Pancreas (tissue), 10 donors: Measurements from ENCODE around the gene FAM53B. TPM values are rescaled to one million over a fixed set of nuclear protein-coding genes. Genes with fewer than 3 reads are reported as not detected.

ENCODE experiments used
- ATAC-seq, 4 donors: fragments of 200-7000 bp; cut with Tn5 transposase; one replicate each; pipeline versions ENCODE4 v1.8.0 to v1.9.1; 2020; ENCODE audit warnings: mild to moderate bottlenecking in 4 of 4, moderate library complexity in 4 of 4
- DNase-seq, 6 donors: peaks; one replicate each; pipeline ENCODE4 v3.0.0-alpha.2; 2020
- FAIRE-seq: peaks from 2 replicates; lab custom pipeline; 2012; peaks lifted over from hg19 to GRCh38; lab: Jason Lieb, UNC
- H3K27ac ChIP-seq, 4 donors: fragments of 200-600 bp; sonication (generic); 1 replicate in 3 of 4; 2 replicates in 1 of 4; pipeline versions ENCODE4 v1.5.0 to v1.8.0; 2020
- H3K27me3 ChIP-seq, 4 donors: fragments of 200-600 bp; one replicate each; pipeline ENCODE4 v1.8.0; 2021
- H3K36me3 ChIP-seq, 3 donors: fragments of 200-600 bp; sonication (generic) in 1 of 3; one replicate each; pipeline versions ENCODE4 v1.5.0 to v1.8.0; 2020 to 2021
- H3K4me1 ChIP-seq, 3 donors: fragments of 200-600 bp; one replicate each; pipeline ENCODE4 v1.8.0; 2021
- H3K4me3 ChIP-seq, 4 donors: fragments of 200-600 bp; sonication (generic) in 2 of 4; one replicate each; pipeline versions ENCODE4 v1.5.0 to v1.8.0; 2020 to 2021
- H3K9me3 ChIP-seq, 4 donors: fragments of 200-600 bp; one replicate each; pipeline ENCODE4 v1.8.0; 2021
- CTCF ChIP-seq, 4 donors: fragments of 200-600 bp; sonication (generic) in 3 of 4; IDR thresholded peaks; one replicate each; pipeline versions ENCODE4 v1.5.0 to v1.8.0; 2021; ENCODE audit warnings: antibody characterized with exemption in 4 of 4
- WGBS, 2 donors: extraction: QIAGEN DNeasy Blood & Tissue Kit; methylation state at CpG; one replicate each; pipeline ENCODE4 v1.1.7; 2013; 5-methylcytosine and 5-hydroxymethylcytosine counted together
- intact Hi-C, 3 donors: fragments of 100-400 bp; cut with DNase I; formaldehyde crosslinking; loops; one replicate each; pipeline versions ENCODE4 v1.11.1 to v1.14.2; 2022
- polyA plus RNA-seq, 2 donors: library from polyadenylated mRNA; stranded (reverse); fragments of 200-250 nt; gene quantifications; one replicate each; pipeline ENCODE4 v1.2.3, GENCODE V29; 2013
- total RNA-seq, 6 donors: library from RNA; stranded (reverse); fragmentation: NEBNext Ultra II Directional in 4 of 6; extraction: Animal tissue kit (Norgen Biotek cat#: 25700) in 4 of 6; gene quantifications; one replicate each; pipeline versions ENCODE4 v1.2.1 to v1.2.4, GENCODE V29; 2021 to 2023
- donor health status: healthy with polysubstance abuse.
- donor health status: DM: no; HTN: no; CAD: no; lungs with moderate emphysema.
- donor health status: DM: no; HTN: no; CAD: no.
- donor health status: control.
- donor health status: control.
- donor health status: Bipolar disorder and iron deficiency.
- donor health status: DM: yes; HTN: yes; CAD: no.
- donor health status: DM: no; HTN: no; CAD: no.
- donor health status: DM: no; HTN: no; CAD: no.
- donor health status: DM: yes; HTN: yes; CAD: no.

FAM53B gene
- total and polyA plus RNA-seq, 8 donors = 5.3 to 16.4 (median 8.5) TPM

- H3K4me1 ChIP-seq = no peaks in the 10 kb centered on the region
- ATAC-seq (peak; percentile 39 to 71 (median 54)), DNase-seq (no peak)
Observed at GRCh38 chr10:124619195-124619594, 125.0 kb downstream of the FAM53B start.

GRCh38 chr10:124618470-124619073, 125.6 kb downstream of the FAM53B start:
- no peaks in the 10 kb centered on the region for H3K9me3 ChIP-seq
- H3K36me3 ChIP-seq = no peaks in the 10 kb centered on the region
- H3K4me3 ChIP-seq = no peak overlapping the region
- no peak for TF ChIP-seq CTCF (IDR thresholded peaks at IDR 0.05)
- 92 to 94% methylated on average over 18 of the region's 18 CpGs for WGBS, 2 donors
- FAIRE-seq (no peak), DNase-seq (no peak), ATAC-seq (no peak)
- no peak overlapping the region for H3K27ac ChIP-seq
- intact Hi-C loops = no loop called here
- no peaks in the 10 kb centered on the region for H3K27me3 ChIP-seq
- no peaks in the 10 kb centered on the region for H3K4me1 ChIP-seq

More at GRCh38 chr10:124619195-124619594, 125.0 kb downstream of the FAM53B start:
- no peaks in the 10 kb centered on the region for H3K27me3 ChIP-seq
- no peak for FAIRE-seq
- no peak overlapping the region for H3K27ac ChIP-seq
- intact Hi-C loops = no loop called here
- no peaks in the 10 kb centered on the region for H3K9me3 ChIP-seq
- 57 to 75% methylated on average over 9 of the region's 9 CpGs for WGBS, 2 donors
- TF ChIP-seq CTCF (IDR thresholded peaks at IDR 0.05) = no peak
- H3K36me3 ChIP-seq = no peaks in the 10 kb centered on the region
- no peak overlapping the region for H3K4me3 ChIP-seq

GRCh38 chr10:124616836-124617130, 127.4 kb downstream of the FAM53B start:
- H3K9me3 ChIP-seq = no peaks in the 10 kb centered on the region
- no peaks in the 10 kb centered on the region for H3K36me3 ChIP-seq
- no peak overlapping the region for H3K4me3 ChIP-seq
- intact Hi-C loops = no loop called here
- ATAC-seq = no peak
- H3K27ac ChIP-seq = no peak overlapping the region
- WGBS, 2 donors = 87 to 91% methylated on average over 4 of the region's 4 CpGs
- DNase-seq = no peak
- no peak for TF ChIP-seq CTCF (IDR thresholded peaks at IDR 0.05)
- no peaks in the 10 kb centered on the region for H3K4me1 ChIP-seq
- H3K27me3 ChIP-seq = no peaks in the 10 kb centered on the region
- FAIRE-seq = no peak

GRCh38 chr10:124616040-124616835, 127.9 kb downstream of the FAM53B start:
- H3K27me3 ChIP-seq = no peaks in the 10 kb centered on the region
- no peak overlapping the region for H3K4me3 ChIP-seq
- no peak for TF ChIP-seq CTCF (IDR thresholded peaks at IDR 0.05)
- H3K9me3 ChIP-seq = no peaks in the 10 kb centered on the region
- 91 to 92% methylated on average over 30 of the region's 30 CpGs for WGBS, 2 donors
- DNase-seq = no peak
- no peak for FAIRE-seq
- no peaks in the 10 kb centered on the region for H3K4me1 ChIP-seq
- H3K36me3 ChIP-seq = no peaks in the 10 kb centered on the region
- intact Hi-C loops = no loop called here
- no peak overlapping the region for H3K27ac ChIP-seq
- ATAC-seq = no peak

GRCh38 chr10:124615259-124615658, 128.9 kb downstream of the FAM53B start:
- Histone ChIP-seq H3K4me1 (no peaks in the 10 kb centered on the region), H3K36me3 (no peaks in the 10 kb centered on the region), H3K27ac (no peak overlapping the region), H3K4me3 (no peak overlapping the region), H3K27me3 (no peaks in the 10 kb centered on the region), H3K9me3 (no peaks in the 10 kb centered on the region)
- WGBS, 2 donors = 97% methylated on average over 32 to 34 of the region's 34 CpGs
- no peak for TF ChIP-seq CTCF (IDR thresholded peaks at IDR 0.05)
- intact Hi-C loops = no loop called here
- no peak for FAIRE-seq
- no peak for ATAC-seq
- DNase-seq = peak in 1 of 6 donors; percentile 32
